ENCODE data around the gene SIPA1L3. TPM values are rescaled to one million over a fixed set of nuclear protein-coding genes. Genes with fewer than 3 reads are reported as not detected.
"Not testable (repeated sequence)": the region's sequence is repeated elsewhere in the genome, so short reads cannot be mapped to it uniquely, and the experiment has no call there.

The SIPA1L3 gene
- polyA plus RNA-seq, 1 of the 3 experiments (the other 2 are of a cell fraction), result 11.6 TPM

DNA sequence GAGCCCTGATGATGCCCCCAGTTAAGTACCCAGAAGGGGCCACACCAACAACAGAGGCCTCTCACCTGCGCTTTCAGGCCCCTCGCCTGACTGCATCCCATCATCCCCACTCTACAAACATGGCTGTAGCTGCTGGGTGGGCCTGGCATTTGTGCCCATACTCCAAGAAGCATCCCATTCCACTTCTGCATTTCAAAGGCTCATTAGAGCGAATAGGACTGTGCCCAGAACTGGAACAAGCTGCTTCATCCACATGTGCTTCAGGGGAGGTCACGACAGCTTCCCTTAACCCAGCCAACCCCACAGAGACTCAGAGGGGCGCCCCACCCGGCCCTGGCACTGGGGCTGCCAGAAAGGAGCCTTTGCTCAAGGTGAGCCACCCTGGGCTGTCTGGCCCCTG, 156.9 kb downstream of the SIPA1L3 start:
- 96% methylated on average over 6 of the region's 6 CpGs for WGBS (ENCODE audit: low lambda C conversion rate)
- H3K9me3 ChIP-seq, result no peaks in the 10 kb centered on the region
- H3K4me2 ChIP-seq, result no peak overlapping the region
- H3F3A ChIP-seq (replicated peaks; ENCODE audit: insufficient read depth), result no peaks in the 10 kb centered on the region
- no peak overlapping the region for H3K4me3 ChIP-seq (ENCODE audit: low read depth in 2 of 2, low read length in 1 of 2)
- no peak for DNase-seq
- H4K20me1 ChIP-seq (ENCODE audit: insufficient read depth), result no peaks in the 10 kb centered on the region
- ChIA-PET POLR2A (interaction anchor here (1.3 to 2.0 kb wide), 2 partner anchors 60 to 157 kb away, joined by 4 to 20 read pairs; partner anchors contain the start of gene SIPA1L3), CTCF (interaction anchor here (0.9 to 2.7 kb wide), 8 partner anchors 12 to 339 kb away, joined by 3 to 13 read pairs (median 6); partner anchors contain the start of gene FAM98C)
- peak overlapping the region; percentile 6 to 67; a peak in 3 of 4 replicates for H3K27ac ChIP-seq (ENCODE audit: low read depth in 2 of 2, low read length in 1 of 2)
- H3K9me2 ChIP-seq, result no peaks in the 10 kb centered on the region
- H3K9ac ChIP-seq, result no peak overlapping the region
- no peak overlapping the region for H2AFZ ChIP-seq (ENCODE audit: low read depth)
- H3K36me3 ChIP-seq (replicated peaks in 1 of 2; ENCODE audit: control insufficient read depth in 1 of 2, insufficient read depth in 2 of 2, low read length in 1 of 2), result peaks cover 0 to 4% of the 10 kb centered on the region in 2 experiments
- no peak for TF ChIP-seq SMC3 (IDR thresholded peaks at IDR 0.05; ENCODE audit: low read depth, low read length)
- TF ChIP-seq RFX5 (IDR thresholded peaks at IDR 0.05; ENCODE audit: low read length), result no peak
- TF ChIP-seq SIN3A (IDR thresholded peaks at IDR 0.05; ENCODE audit: borderline replicate concordance, low read depth, low read length), result no peak
- TF ChIP-seq NRF1 (IDR thresholded peaks at IDR 0.05; ENCODE audit: low read depth, low read length), result no peak
- no peak for TF ChIP-seq EZH2phosphoT487 (IDR thresholded peaks at IDR 0.05; ENCODE audit: borderline replicate concordance, low read depth)
- peaks cover 17% of the 10 kb centered on the region; the same call in 1 of the 2 replicates for H3K79me2 ChIP-seq (ENCODE audit: insufficient read depth)
- peaks cover 0 to 30% of the 10 kb centered on the region in 2 experiments; a peak in 1 of 4 replicates for H3K4me1 ChIP-seq (ENCODE audit: control insufficient read depth in 1 of 2, insufficient read depth in 2 of 2, low read depth in 1 of 2, low read length in 1 of 2)
- H3K27me3 ChIP-seq (ENCODE audit: insufficient read depth), result no peaks in the 10 kb centered on the region

DNA sequence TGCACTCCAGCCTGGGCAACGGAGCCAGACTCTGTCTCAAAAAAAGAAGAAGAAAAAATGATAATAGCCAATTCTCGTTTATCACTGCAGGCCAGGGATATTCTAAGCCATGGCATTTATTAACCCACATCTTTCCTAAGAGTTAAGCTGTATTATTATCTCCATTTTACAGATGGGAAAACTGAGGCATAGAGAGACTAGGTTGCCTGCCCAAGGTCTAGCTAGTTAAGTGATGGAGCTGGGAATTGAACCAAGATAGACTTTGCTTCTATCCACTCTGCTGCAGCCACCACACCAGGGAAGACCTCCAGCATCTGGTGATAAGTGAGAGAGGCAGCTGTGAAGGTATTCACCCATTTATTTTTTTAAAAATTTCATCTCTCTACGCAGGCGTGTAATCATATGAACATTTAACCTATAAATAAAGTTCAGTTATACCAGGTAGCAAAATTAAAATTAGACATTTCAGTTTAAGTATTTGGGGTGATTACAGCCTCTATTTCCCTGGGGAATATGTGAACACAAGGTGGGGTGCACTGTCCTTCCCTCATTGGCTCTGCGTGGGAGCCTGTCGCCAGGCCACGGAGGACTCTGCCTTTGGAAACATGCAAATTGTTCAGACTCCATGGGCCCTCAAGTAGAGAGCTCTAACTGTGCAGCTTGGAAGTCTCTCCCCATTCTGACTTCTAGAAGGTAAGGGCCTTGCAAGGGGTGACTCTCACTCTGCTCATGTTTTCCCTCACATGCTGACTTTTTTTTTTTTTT, 157.8 kb downstream of the SIPA1L3 start:
- peaks cover 0 to 30% of the 10 kb centered on the region in 2 experiments; a peak in 1 of 4 replicates for H3K4me1 ChIP-seq (ENCODE audit: control insufficient read depth in 1 of 2, insufficient read depth in 2 of 2, low read depth in 1 of 2, low read length in 1 of 2)

DNA sequence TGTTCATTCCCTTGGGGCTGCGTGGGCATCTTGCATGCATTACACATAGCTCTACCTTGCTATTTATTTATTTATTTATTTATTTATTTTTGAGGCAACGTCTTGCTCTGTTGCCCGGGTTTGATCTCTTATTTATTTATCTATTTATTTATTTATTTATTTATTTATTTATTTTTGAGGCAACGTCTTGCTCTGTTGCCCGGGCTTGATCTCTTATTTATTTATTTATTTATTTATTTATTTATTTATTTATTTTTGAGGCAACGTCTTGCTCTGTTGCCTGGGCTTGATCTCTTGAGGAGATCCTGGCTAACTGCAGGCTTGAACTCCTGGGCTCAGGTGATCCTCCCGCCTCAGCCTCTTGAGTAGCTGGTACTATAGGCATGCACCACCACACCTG, 158.8 kb downstream of the SIPA1L3 start:
- DNase-seq; H3K9me3 ChIP-seq; H3K9ac ChIP-seq; H3K27ac ChIP-seq (ENCODE audit: low read depth in 2 of 2, low read length in 1 of 2); H3K36me3 ChIP-seq (replicated peaks in 1 of 2; ENCODE audit: control insufficient read depth in 1 of 2, insufficient read depth in 2 of 2, low read length in 1 of 2); POLR2A ChIA-PET; H2AFZ ChIP-seq (ENCODE audit: low read depth); H3F3A ChIP-seq (replicated peaks; ENCODE audit: insufficient read depth); H3K9me2 ChIP-seq; H3K4me2 ChIP-seq; H3K4me3 ChIP-seq (ENCODE audit: low read depth in 2 of 2, low read length in 1 of 2); H3K27me3 ChIP-seq (ENCODE audit: insufficient read depth); H4K20me1 ChIP-seq (ENCODE audit: insufficient read depth): not testable (repeated sequence)
- Histone ChIP-seq H3K4me1 (ENCODE audit: control insufficient read depth in 1 of 2, insufficient read depth in 2 of 2, low read depth in 1 of 2, low read length in 1 of 2) (peaks cover 0 to 30% of the 10 kb centered on the region in 2 experiments; a peak in 1 of 4 replicates), H3K79me2 (ENCODE audit: insufficient read depth) (peaks cover 16% of the 10 kb centered on the region; the same call in 1 of the 2 replicates)
- WGBS (ENCODE audit: low lambda C conversion rate), result 96% methylated on average over 7 of the region's 7 CpGs
- CTCF ChIA-PET, result interaction anchor here (0.6 to 2.7 kb wide), 7 partner anchors 10 to 102 kb away, joined by 3 to 12 read pairs (median 4); no protein-coding TSS in a partner anchor

More for the DNA sequence above, 157.8 kb downstream of the SIPA1L3 start:
- H3K9me2 ChIP-seq, result no peaks in the 10 kb centered on the region
- CTCF ChIA-PET, result interaction anchor here (0.6 to 2.7 kb wide), 10 partner anchors 11 to 162 kb away, joined by 3 to 13 read pairs (median 4); no protein-coding TSS in a partner anchor
- WGBS (ENCODE audit: low lambda C conversion rate), result 95% methylated on average over 7 of the region's 7 CpGs
- no peak overlapping the region for H2AFZ ChIP-seq (ENCODE audit: low read depth)
- H3K4me2 ChIP-seq, result no peak overlapping the region
- no peaks in the 10 kb centered on the region for H3F3A ChIP-seq (replicated peaks; ENCODE audit: insufficient read depth)
- no peaks in the 10 kb centered on the region for H3K9me3 ChIP-seq
- no peak overlapping the region for H3K4me3 ChIP-seq (ENCODE audit: low read depth in 2 of 2, low read length in 1 of 2)
- H3K36me3 ChIP-seq (replicated peaks in 1 of 2; ENCODE audit: control insufficient read depth in 1 of 2, insufficient read depth in 2 of 2, low read length in 1 of 2), result peaks cover 0 to 4% of the 10 kb centered on the region in 2 experiments
- no peak for DNase-seq
- H4K20me1 ChIP-seq (ENCODE audit: insufficient read depth), result no peaks in the 10 kb centered on the region
- POLR2A ChIA-PET, result interaction anchor here (2.0 kb wide), 1 partner anchor 61 kb away, joined by 20 read pairs; no protein-coding TSS in a partner anchor
- H3K27ac ChIP-seq (ENCODE audit: low read depth in 2 of 2, low read length in 1 of 2), result no peak overlapping the region
- no peak overlapping the region for H3K9ac ChIP-seq
- H3K79me2 ChIP-seq (ENCODE audit: insufficient read depth), result peaks cover 13% of the 10 kb centered on the region; the same call in 1 of the 2 replicates
- TF ChIP-seq SMC3 (IDR thresholded peaks at IDR 0.05; ENCODE audit: low read depth, low read length), result no peak
- TF ChIP-seq, protein P1, sequence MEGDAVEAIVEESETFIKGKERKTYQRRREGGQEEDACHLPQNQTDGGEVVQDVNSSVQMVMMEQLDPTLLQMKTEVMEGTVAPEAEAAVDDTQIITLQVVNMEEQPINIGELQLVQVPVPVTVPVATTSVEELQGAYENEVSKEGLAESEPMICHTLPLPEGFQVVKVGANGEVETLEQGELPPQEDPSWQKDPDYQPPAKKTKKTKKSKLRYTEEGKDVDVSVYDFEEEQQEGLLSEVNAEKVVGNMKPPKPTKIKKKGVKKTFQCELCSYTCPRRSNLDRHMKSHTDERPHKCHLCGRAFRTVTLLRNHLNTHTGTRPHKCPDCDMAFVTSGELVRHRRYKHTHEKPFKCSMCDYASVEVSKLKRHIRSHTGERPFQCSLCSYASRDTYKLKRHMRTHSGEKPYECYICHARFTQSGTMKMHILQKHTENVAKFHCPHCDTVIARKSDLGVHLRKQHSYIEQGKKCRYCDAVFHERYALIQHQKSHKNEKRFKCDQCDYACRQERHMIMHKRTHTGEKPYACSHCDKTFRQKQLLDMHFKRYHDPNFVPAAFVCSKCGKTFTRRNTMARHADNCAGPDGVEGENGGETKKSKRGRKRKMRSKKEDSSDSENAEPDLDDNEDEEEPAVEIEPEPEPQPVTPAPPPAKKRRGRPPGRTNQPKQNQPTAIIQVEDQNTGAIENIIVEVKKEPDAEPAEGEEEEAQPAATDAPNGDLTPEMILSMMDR (IDR thresholded peaks at IDR 0.05), result no peak
- TF ChIP-seq, protein P2, sequence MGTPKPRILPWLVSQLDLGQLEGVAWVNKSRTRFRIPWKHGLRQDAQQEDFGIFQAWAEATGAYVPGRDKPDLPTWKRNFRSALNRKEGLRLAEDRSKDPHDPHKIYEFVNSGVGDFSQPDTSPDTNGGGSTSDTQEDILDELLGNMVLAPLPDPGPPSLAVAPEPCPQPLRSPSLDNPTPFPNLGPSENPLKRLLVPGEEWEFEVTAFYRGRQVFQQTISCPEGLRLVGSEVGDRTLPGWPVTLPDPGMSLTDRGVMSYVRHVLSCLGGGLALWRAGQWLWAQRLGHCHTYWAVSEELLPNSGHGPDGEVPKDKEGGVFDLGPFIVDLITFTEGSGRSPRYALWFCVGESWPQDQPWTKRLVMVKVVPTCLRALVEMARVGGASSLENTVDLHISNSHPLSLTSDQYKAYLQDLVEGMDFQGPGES (IDR thresholded peaks at IDR 0.05; ENCODE audit: low read depth, low read length), result no peak
- TF ChIP-seq EZH2phosphoT487 (IDR thresholded peaks at IDR 0.05; ENCODE audit: borderline replicate concordance, low read depth), result no peak
- no peaks in the 10 kb centered on the region for H3K27me3 ChIP-seq (ENCODE audit: insufficient read depth)

Measured in SK-N-SH (cell line).